Psoas muscle (tissue), 8 donors: Measurements from ENCODE around the gene STK38. TPM values are rescaled to one million over a fixed set of nuclear protein-coding genes. Genes with fewer than 3 reads are reported as not detected.

Experiments used
- ATAC-seq, 4 donors: fragments of 200-7000 bp; cut with Tn5 transposase; one replicate each; pipeline ENCODE4 v1.9.1; 2020; ENCODE audit warnings: moderate library complexity in 3 of 4, mild to moderate bottlenecking in 2 of 4
- DNase-seq, 2 donors: peaks; one replicate each; pipeline ENCODE4 v3.0.0-alpha.2; 2020
- H3K27ac ChIP-seq: fragments of 200-600 bp; one replicate; pipeline ENCODE4 v1.8.0; 2022
- H3K27me3 ChIP-seq, 3 donors: fragments of 200-600 bp in 1 of 3; one replicate each; pipeline versions ENCODE4 v1.6.1 to v1.8.0; 2013 to 2022; ENCODE audit warnings: low read length in 2 of 3, mild to moderate bottlenecking in 2 of 3, moderate library complexity in 1 of 3; ENCODE audit not compliant: insufficient read depth in 3 of 3
- H3K36me3 ChIP-seq, 2 donors: fragments of 200-600 bp in 1 of 2; one replicate each; pipeline versions ENCODE4 v1.6.1 to v1.8.0; 2013 to 2022; ENCODE audit warnings: low read depth in 1 of 2, mild to moderate bottlenecking in 1 of 2, moderate library complexity in 1 of 2; ENCODE audit not compliant: insufficient read depth in 1 of 2
- H3K4me1 ChIP-seq: fragments of 200-600 bp; one replicate; pipeline ENCODE4 v1.8.0; 2022
- H3K4me3 ChIP-seq: fragments of 200-600 bp; one replicate; pipeline ENCODE4 v1.8.0; 2022; ENCODE audit warnings: mild to moderate bottlenecking
- H3K9me3 ChIP-seq: fragments of 200-600 bp; one replicate; pipeline ENCODE4 v1.8.0; 2022
- CTCF ChIP-seq: fragments of 200-600 bp; IDR thresholded peaks from one replicate; pipeline ENCODE4 v1.8.0; 2022; ENCODE audit warnings: antibody characterized with exemption
- WGBS, 3 donors: extraction: QIAGEN DNeasy Blood & Tissue Kit; methylation state at CpG; one replicate each; pipeline versions ENCODE4 v1.1.6 to v1.1.7; 2013; 5-methylcytosine and 5-hydroxymethylcytosine counted together
- intact Hi-C, 2 donors: fragments of 100-400 bp; cut with DNase I; formaldehyde crosslinking; loops; one replicate each; pipeline versions ENCODE4 v1.11.0 to v1.14.2; 2022
- polyA plus RNA-seq, 3 donors: library from polyadenylated mRNA; stranded (reverse); fragments of 200-250 nt; gene quantifications; one replicate each; pipeline ENCODE4 v1.2.3, GENCODE V29; 2013
- total RNA-seq, 4 donors: library from RNA; stranded (reverse); fragmentation: NEBNext Ultra II Directional in 2 of 4; extraction: Animal tissue kit (Norgen Biotek cat#: 25700) in 2 of 4; gene quantifications; one replicate each; pipeline versions ENCODE4 v1.2.1 to v1.2.4, GENCODE V29; 2021 to 2023
- donor health status: healthy with polysubstance abuse.
- donor health status: DM: no; HTN: no; CAD: no; lungs with moderate emphysema.
- donor health status: Bipolar disorder and iron deficiency.
- donor health status: healthy.
- donor health status: DM: yes; HTN: yes; CAD: no.
- donor health status: DM: no; HTN: no; CAD: no.
- donor health status: DM: no; HTN: no; CAD: no.
- donor health status: DM: yes; HTN: yes; CAD: no.

STK38 gene
- total and polyA plus RNA-seq, 7 donors: 7.7 to 18.9 (median 11.7) TPM

DNA sequence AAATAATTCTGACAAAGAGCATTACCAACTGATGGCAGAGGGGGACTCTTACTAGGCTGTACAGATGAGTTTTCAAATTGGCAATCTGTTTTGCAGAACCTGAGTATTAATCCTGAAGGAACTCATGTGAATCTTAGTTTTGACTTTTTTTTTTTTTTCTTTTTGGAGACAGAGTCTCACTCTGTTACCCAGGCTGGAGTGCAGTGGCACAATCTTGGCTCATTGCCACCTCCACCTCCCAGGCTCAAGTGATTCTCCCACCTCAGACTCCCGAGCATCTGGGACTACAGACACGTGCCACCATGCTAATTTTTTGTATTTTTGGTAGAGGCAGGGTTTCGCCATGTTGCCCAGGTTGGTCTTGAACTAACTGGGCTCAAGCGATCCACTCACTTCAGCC lies 55.2 kb downstream of the STK38 start:
- 74 to 83% (median 83%) methylated on average over 4 of the region's 4 CpGs for WGBS, 3 donors
- no peaks in the 10 kb centered on the region for H3K9me3 ChIP-seq
- H3K36me3 ChIP-seq: peaks cover 10 to 67% of the 10 kb centered on the region in 2 donors
- H3K4me1 ChIP-seq: peaks cover 15% of the 10 kb centered on the region
- peak in 1 of 4 donors; percentile 36 for ATAC-seq
- TF ChIP-seq CTCF: no peak
- no peak for DNase-seq
- no peak overlapping the region for H3K4me3 ChIP-seq
- intact Hi-C loops: no loop called here
- no peak overlapping the region for H3K27ac ChIP-seq
- no peaks in the 10 kb centered on the region for H3K27me3 ChIP-seq

- no peak for TF ChIP-seq CTCF
- intact Hi-C loops: no loop called here
- no peaks in the 10 kb centered on the region for H3K27me3 ChIP-seq
- H3K36me3 ChIP-seq: peaks cover 13 to 67% of the 10 kb centered on the region in 2 donors
- no peak overlapping the region for H3K27ac ChIP-seq
- ATAC-seq: no peak
- no peak for DNase-seq
- peaks cover 15% of the 10 kb centered on the region for H3K4me1 ChIP-seq
- WGBS, 3 donors: 89 to 96% (median 89%) methylated on average over 7 of the region's 7 CpGs
- H3K4me3 ChIP-seq: no peak overlapping the region
- H3K9me3 ChIP-seq: no peaks in the 10 kb centered on the region
These were observed 55.8 kb downstream of the STK38 start for GRCh38 chr6:36491378-36491965.

- H3K27ac ChIP-seq: no peak overlapping the region
- no peak for TF ChIP-seq CTCF
- ATAC-seq: no peak
- H3K4me3 ChIP-seq: no peak overlapping the region
- peaks cover 19 to 67% of the 10 kb centered on the region in 2 donors for H3K36me3 ChIP-seq
- peaks cover 15% of the 10 kb centered on the region for H3K4me1 ChIP-seq
- no peaks in the 10 kb centered on the region for H3K27me3 ChIP-seq
- intact Hi-C loops: no loop called here
- DNase-seq: no peak
- 83 to 93% (median 86%) methylated on average over 4 of the region's 4 CpGs for WGBS, 3 donors
- no peaks in the 10 kb centered on the region for H3K9me3 ChIP-seq
These were observed 57.9 kb downstream of the STK38 start for GRCh38 chr6:36489426-36489825.

- intact Hi-C loops: no loop called here
- Histone ChIP-seq H3K4me3 (no peak overlapping the region), H3K4me1 (peaks cover 15% of the 10 kb centered on the region), H3K36me3 (peaks cover 19 to 71% of the 10 kb centered on the region in 2 donors), H3K9me3 (no peaks in the 10 kb centered on the region), H3K27me3 (no peaks in the 10 kb centered on the region), H3K27ac (no peak overlapping the region)
- ATAC-seq (peak in 3 of 4 donors; percentile 29 to 59 (median 42)), DNase-seq (no peak)
- TF ChIP-seq CTCF: no peak
These were observed 59.1 kb downstream of the STK38 start for GRCh38 chr6:36488221-36488620.

- H3K4me3 ChIP-seq: no peak overlapping the region
- H3K4me1 ChIP-seq: peaks cover 15% of the 10 kb centered on the region
- DNase-seq (no peak), ATAC-seq (no peak)
- no peak for TF ChIP-seq CTCF
- WGBS, 3 donors: 89 to 97% (median 96%) methylated on average over 1 of the region's 1 CpG
- intact Hi-C loops: no loop called here
- H3K27ac ChIP-seq: no peak overlapping the region
- H3K36me3 ChIP-seq: peaks cover 19 to 76% of the 10 kb centered on the region in 2 donors
- no peaks in the 10 kb centered on the region for H3K27me3 ChIP-seq
- no peaks in the 10 kb centered on the region for H3K9me3 ChIP-seq
These were observed 59.6 kb downstream of the STK38 start for GRCh38 chr6:36487698-36488097.
